Astrocyte (in vitro differentiated cells and primary cell): ENCODE results near the gene IL25.

Experiments
- CTCF ChIP-seq: IDR thresholded peaks from 2 replicates; pipeline ENCODE4 v1.5.1; 2011; ENCODE audit warnings: low read depth, mild to moderate bottlenecking, inconsistent platforms, low read length, moderate library complexity; ENCODE audit not compliant: insufficient read depth
- EZH2 ChIP-seq: IDR thresholded peaks from 2 replicates; pipeline ENCODE4 v1.6.1; 2012; ENCODE audit warnings: mild to moderate bottlenecking, low read length, inconsistent platforms; ENCODE audit not compliant: insufficient read depth

- TF ChIP-seq EZH2 (no peak), CTCF (no peak)
Observed at GRCh38 chr14:23405096-23405495, 32.5 kb downstream of the IL25 start.
